ENCODE measurements around the gene CLTC. TPM values are rescaled to one million over a fixed set of nuclear protein-coding genes. Genes with fewer than 3 reads are reported as not detected.

CLTC gene
- 238 to 283 TPM (median 240 TPM) in 3 replicates for total RNA-seq (2021)
- percentile 92 among the genes with signal in this experiment for Bru-seq, nascent RNA
- long read RNA-seq, experiment 1, full-length matches to known transcripts, result 901 of 1,314 reads
- long read RNA-seq, experiment 1, partial matches to known transcripts, result 329 of 1,314 reads
- long read RNA-seq, experiment 1, other reads (novel, unspliced or antisense), result 84 of 1,314 reads
- long read RNA-seq, experiment 2, full-length matches to known transcripts, result 75 of 426 reads
- long read RNA-seq, experiment 2, partial matches to known transcripts, result 222 of 426 reads
- long read RNA-seq, experiment 2, other reads (novel, unspliced or antisense), result 129 of 426 reads
- long read RNA-seq, experiment 3, partial matches to known transcripts, result 34 of 37 reads
- long read RNA-seq, experiment 3, other reads (novel, unspliced or antisense), result 3 of 37 reads

GRCh38 chr17:59619298-59620063 is at the start of gene CLTC:
Gene CLTC, plus strand, starts transcription at chr17:59619895. Its CDS starts 237 bp downstream, at chr17:59620132.
- peak within 1 kb of the TSS; percentile 90 for H3K4me3 Mint-ChIP-seq
- peaks cover 41% of the 10 kb centered on the region for H3K4me1 Mint-ChIP-seq
- DNase-seq (ENCODE audit: low spot score), result peak; percentile 88
- ATAC-seq, result peak; percentile 80
- POLR2A ChIA-PET, result interaction anchor here (0.5 to 1.7 kb wide), 11 partner anchors 18 to 283 kb away, joined by 3 to 7 read pairs (median 3); partner anchors contain the start of genes DHX40, PTRH2 and VMP1
- H3K9me3 Mint-ChIP-seq, result no peaks in the 10 kb centered on the region
- H3K36me3 Mint-ChIP-seq, result no peaks in the 10 kb centered on the region
- peak within 1 kb of the TSS; percentile 100 for H3K27ac Mint-ChIP-seq
- H3K27me3 Mint-ChIP-seq (ENCODE audit: low read depth), result no peaks in the 10 kb centered on the region
- CTCF ChIA-PET, result interaction anchor here (1.2 to 1.7 kb wide), 4 partner anchors 12 to 98 kb away, joined by 3 to 6 read pairs (median 6); partner anchors contain the start of genes PTRH2 and VMP1
- TF ChIP-seq CBFB (CRISPR knock-in tag; IDR thresholded peaks at IDR 0.05; ENCODE audit: low read depth) (no peak), PREB (CRISPR knock-in tag; IDR thresholded peaks at IDR 0.05; ENCODE audit: borderline replicate concordance) (no peak; the same call in 1 of the 2 replicates), OVOL2 (CRISPR knock-in tag; IDR thresholded peaks at IDR 0.05; ENCODE audit: borderline replicate concordance) (no peak), ZNF263 (CRISPR knock-in tag; IDR thresholded peaks at IDR 0.05; ENCODE audit: low read depth) (no peak), JUN (CRISPR knock-in tag; IDR thresholded peaks at IDR 0.05) (peak; percentile 48; the same call in 1 of the 2 replicates), GTF2I (CRISPR knock-in tag; conservative IDR thresholded peaks at IDR 0.05) (no peak), PRRX2 (CRISPR knock-in tag; IDR thresholded peaks at IDR 0.05) (0 out of 2 replicates have a peak, but pooled peaks have one; percentile 59), IRF2 (CRISPR knock-in tag; IDR thresholded peaks at IDR 0.05; ENCODE audit: borderline replicate concordance, low read depth) (no peak), JAZF1 (CRISPR knock-in tag; IDR thresholded peaks at IDR 0.05) (no peak), ARID4B (CRISPR knock-in tag; IDR thresholded peaks at IDR 0.05; ENCODE audit: borderline replicate concordance) (peak; percentile 90; the same call in 1 of the 2 replicates), ZBTB21 (CRISPR knock-in tag; IDR thresholded peaks at IDR 0.05; ENCODE audit: borderline replicate concordance) (no peak), HMGA2 (CRISPR knock-in tag; IDR thresholded peaks at IDR 0.05) (no peak), ETV6 (CRISPR knock-in tag; IDR thresholded peaks at IDR 0.05) (peak; percentile 82; the same call in 1 of the 2 replicates), RORB (CRISPR knock-in tag; IDR thresholded peaks at IDR 0.05) (0 out of 2 replicates have a peak, but pooled peaks have one; percentile 22), AR (CRISPR knock-in tag; IDR thresholded peaks at IDR 0.05) (no peak), KAT7 (CRISPR knock-in tag; IDR thresholded peaks at IDR 0.05; ENCODE audit: borderline replicate concordance) (0 out of 2 replicates have a peak, but pooled peaks have one; percentile 33)
- TF ChIP-seq, protein P1, sequence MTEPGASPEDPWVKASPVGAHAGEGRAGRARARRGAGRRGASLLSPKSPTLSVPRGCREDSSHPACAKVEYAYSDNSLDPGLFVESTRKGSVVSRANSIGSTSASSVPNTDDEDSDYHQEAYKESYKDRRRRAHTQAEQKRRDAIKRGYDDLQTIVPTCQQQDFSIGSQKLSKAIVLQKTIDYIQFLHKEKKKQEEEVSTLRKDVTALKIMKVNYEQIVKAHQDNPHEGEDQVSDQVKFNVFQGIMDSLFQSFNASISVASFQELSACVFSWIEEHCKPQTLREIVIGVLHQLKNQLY (CRISPR knock-in tag; IDR thresholded peaks at IDR 0.05), result no peak
- TF ChIP-seq, protein P2, sequence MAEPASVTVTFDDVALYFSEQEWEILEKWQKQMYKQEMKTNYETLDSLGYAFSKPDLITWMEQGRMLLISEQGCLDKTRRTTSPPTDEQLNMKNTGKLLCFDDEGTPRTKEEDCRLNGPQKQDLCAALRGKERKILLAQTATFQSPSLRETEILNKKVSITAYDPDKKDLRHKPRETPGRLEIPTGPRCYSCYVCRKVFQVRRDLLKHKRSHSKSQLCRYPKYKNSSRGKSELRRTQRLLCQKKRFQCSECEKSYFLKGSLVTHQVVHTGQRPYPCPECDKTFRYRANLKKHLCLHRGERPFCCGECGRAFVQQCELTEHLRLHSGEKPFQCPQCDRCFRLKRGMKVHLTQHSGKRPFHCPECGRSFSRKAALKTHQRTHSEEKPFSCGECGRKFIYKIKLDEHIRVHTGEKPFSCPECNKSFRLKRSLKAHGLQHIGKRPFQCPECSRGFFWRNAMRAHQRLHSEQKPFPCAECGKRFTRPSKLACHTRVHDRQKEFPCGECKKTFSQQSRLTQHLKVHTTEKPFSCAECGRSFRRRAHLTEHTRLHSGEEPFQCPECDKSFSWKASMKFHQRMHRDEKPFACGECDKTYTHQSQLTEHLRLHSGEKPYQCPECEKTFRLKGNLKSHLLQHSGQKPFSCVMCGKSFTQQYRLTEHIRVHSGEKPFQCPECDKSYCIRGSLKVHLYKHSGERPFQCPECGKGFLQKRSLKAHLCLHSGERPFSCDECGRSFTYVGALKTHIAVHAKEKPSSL (CRISPR knock-in tag; conservative IDR thresholded peaks at IDR 0.05), result no peak
- TF ChIP-seq, protein P3, sequence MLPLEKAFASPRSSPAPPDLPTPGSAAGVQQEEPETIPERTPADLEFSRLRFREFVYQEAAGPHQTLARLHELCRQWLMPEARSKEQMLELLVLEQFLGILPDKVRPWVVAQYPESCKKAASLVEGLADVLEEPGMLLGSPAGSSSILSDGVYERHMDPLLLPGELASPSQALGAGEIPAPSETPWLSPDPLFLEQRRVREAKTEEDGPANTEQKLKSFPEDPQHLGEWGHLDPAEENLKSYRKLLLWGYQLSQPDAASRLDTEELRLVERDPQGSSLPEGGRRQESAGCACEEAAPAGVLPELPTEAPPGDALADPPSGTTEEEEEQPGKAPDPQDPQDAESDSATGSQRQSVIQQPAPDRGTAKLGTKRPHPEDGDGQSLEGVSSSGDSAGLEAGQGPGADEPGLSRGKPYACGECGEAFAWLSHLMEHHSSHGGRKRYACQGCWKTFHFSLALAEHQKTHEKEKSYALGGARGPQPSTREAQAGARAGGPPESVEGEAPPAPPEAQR (CRISPR knock-in tag; IDR thresholded peaks at IDR 0.05), result no peak
- TF ChIP-seq, protein P4, sequence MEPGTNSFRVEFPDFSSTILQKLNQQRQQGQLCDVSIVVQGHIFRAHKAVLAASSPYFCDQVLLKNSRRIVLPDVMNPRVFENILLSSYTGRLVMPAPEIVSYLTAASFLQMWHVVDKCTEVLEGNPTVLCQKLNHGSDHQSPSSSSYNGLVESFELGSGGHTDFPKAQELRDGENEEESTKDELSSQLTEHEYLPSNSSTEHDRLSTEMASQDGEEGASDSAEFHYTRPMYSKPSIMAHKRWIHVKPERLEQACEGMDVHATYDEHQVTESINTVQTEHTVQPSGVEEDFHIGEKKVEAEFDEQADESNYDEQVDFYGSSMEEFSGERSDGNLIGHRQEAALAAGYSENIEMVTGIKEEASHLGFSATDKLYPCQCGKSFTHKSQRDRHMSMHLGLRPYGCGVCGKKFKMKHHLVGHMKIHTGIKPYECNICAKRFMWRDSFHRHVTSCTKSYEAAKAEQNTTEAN (CRISPR knock-in tag; IDR thresholded peaks at IDR 0.05), result peak; percentile 16; the same call in 1 of the 2 replicates

All from WTC11 (cell line).